Stimulated activated CD4-positive, alpha-beta T cell treated with anti-CD3 and anti-CD28 coated beads, Interleukin-15, amount 100 ng/mL, for 1 hour (primary cell): ENCODE results near the gene EVI5L.

Source experiments
- DNase-seq, 2 donors: peaks; one replicate each; pipeline ENCODE4 v3.0.0-alpha.2; 2020; ENCODE audit warnings: low read depth in 1 of 2, low spot score in 1 of 2

EVI5L gene

DNA sequence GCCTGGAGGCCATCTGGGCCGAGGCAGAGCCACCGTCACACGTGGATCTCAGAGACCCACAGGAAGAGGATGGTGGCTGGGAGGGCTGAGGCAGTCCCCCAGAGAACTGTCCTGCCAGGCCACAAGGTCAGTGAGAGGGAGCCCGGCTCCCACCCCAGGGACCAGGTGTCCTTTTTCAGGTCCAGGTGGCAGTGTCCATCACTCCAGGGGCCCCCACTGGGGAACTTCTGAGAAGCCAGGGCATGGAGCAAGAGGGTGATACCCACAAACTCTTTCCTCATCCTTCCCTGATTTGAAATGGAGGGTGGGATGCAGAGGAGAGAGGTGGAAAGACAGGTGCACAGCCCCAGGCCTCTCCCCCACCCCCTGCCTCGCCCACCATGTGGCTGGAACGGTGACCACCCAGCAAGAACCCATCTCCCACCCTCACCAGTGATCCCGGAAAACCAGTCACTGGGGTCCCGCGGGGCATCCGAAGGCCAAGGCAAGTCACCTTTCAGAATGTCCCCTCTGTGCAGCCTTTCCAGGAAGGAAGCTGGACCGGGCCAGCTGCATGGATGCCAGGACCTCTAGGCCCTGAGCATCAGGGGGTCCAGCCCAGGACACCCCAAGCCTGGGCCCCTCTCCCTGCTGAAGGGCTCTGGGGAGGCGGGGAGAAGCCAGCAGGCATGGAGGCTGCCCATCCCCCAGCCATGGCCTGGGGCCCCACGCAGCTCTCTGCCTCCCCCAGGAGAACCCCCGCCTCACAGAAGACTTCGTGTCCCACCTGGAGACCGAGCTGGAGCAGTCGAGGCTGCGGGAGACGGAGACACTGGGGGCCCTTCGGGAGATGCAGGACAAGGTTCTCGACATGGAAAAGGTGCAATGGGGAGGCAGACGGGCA is 30.1 kb downstream of the EVI5L start:
- no peak for DNase-seq

GRCh38 chr19:7860714-7861618 is 30.9 kb downstream of the EVI5L start:
- DNase-seq, result no peak

GRCh38 chr19:7861619-7862412 is 31.8 kb downstream of the EVI5L start:
- no peak for DNase-seq

DNA sequence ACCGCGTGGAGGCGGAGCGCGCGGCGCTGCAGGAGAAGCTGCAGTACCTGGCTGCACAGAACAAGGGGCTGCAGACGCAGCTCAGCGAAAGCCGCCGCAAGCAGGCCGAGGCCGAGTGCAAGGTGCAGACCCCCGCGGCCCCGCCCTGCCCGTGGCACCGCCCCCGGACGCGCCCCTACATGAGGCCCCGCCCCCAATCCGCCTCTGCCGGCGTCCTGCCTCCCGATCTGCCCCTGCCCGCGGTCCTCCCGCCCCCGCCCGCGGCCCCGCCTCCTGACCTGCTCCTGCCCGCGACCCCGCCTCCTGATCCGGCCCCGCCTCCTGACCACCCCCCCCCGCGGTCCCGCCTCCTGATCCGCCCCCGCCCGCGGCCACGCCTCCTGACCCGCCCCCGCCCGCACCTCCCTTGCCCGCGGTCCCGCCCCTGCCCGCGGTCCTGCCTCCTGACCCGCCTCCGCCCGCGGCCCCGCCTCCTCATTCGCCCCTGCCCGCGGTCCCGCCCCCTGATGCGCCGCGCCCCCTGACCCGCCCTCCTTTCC is 32.5 kb downstream of the EVI5L start:
- DNase-seq, result peak; percentile 56 to 60

DNA sequence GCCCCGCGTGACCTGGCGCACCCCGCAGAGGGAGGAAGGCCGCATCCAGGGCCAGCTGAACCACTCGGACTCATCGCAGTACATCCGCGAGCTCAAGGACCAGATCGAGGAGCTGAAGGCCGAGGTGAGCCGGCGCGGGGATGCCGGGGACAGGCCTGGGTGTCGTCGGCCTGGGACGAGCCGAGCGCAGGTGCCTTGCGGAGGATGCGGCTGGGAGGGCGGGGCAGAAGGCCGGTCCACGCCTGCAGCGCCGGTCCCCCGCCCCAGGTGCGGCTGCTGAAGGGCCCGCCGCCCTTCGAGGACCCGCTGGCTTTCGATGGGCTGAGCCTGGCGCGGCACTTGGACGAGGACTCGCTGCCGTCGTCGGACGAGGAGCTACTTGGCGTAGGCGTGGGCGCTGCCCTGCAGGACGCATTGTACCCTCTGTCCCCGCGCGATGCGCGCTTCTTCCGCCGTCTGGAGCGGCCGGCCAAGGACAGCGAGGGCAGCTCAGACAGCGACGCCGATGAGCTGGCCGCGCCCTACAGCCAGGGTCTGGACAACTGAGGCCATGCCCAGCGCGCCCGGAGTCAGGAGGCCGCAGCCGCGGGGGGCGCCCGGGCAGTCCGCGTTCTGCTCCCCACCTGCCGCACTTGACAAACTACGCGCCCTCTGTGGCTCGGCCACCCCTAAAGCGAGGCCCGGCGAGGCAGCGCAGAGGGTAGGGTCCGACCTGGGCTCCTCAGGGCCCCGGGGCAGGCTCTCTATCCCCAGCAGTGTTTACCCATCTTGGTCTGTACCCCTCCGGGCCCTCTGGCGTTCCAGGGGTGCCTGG is 33.3 kb downstream of the EVI5L start:
- no peak for DNase-seq

GRCh38 chr19:7863971-7864689 is 34.1 kb downstream of the EVI5L start:
- DNase-seq, result no peak

- no peak for DNase-seq
Measured at GRCh38 chr19:7864690-7865074, 34.7 kb downstream of the EVI5L start.

- DNase-seq, result no peak
Measured at GRCh38 chr19:7865262-7865911, 35.4 kb downstream of the EVI5L start.

DNA sequence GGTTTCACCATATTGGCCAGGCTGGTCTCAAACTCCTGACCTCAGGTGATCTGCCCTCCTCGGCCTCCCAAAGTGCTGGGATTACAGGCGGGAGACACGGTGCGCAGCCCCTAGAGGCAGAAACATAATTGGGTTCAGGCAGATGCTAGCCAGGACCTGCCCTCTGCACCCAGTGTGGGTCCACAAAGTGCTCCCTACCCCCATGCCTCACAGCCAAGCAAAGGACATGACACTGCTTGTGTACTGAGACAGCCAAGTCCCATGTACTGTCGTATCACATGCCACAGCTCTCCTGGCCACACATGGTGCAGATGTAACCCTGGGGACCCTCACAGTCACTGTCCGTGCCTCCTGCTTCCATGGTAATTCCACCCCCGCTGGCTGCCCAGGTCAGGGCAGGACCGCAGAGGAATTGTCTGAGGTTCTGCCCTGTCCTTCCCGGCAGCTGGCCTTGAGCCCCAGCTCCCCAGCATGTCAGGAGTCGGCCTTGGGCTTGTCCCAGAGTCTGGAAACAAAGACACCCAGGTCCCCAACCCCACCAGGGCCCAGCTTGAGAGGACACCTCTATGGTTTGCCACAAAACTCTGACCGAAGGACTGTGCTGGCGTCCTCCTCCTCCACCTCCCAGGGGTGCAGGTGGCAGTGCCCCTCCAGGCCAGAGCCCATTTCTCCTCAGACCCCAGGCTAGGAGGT is 36.5 kb downstream of the EVI5L start:
- DNase-seq, result no peak

DNA sequence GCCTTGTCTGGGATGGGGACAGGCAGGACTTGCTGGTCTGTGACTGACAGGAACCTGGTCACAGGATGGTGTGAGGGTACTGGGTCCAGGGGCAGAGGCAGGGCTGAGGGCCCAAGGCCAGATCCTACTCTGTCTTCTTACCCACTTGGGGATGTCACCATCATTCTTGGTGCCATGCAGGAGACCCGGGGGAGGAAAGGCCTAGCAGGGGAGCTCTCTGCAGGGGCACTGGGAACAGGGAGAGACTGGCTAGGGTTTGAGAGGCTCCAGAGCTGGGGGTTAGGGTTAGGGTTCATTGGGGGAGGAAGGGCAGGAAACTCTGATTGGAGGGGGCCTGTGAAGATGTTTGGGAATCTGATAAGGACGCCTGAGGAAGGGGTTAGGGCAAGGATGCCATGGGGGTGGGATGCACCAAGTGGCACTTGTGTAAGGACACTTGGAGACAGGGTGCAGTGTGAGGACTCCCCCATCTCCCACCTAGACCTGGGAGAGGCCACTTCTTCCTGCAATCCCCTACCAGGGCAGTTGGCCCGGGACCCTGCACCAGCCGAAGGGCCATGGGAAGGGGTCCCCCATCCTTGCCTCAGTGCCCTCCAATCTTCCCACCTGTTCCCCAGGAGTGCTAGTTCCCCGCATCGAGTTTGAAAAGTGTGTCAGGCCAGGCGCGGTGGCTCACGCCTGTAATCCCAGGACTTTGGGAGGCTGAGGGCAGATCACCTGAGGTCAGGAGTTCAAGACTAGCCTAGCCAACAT is 37.2 kb downstream of the EVI5L start:
- no peak for DNase-seq

DNA sequence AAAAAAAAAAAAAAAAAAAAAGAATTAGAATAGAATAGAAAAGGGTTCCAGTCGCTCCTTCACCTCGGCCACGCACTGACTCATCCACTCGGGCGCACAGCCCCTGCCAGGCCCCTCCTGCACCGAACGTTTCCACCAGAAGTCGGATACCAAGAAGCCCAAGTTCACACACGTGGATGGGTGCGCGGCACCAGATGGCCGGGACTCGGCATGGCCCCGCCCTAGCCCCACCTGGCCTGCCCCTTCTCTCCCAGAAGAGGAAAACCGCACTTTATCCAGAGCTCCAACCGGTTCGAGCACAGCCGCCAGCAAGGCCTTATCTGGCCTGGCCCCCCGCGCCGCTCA is 38.3 kb downstream of the EVI5L start:
- no peak for DNase-seq

DNA sequence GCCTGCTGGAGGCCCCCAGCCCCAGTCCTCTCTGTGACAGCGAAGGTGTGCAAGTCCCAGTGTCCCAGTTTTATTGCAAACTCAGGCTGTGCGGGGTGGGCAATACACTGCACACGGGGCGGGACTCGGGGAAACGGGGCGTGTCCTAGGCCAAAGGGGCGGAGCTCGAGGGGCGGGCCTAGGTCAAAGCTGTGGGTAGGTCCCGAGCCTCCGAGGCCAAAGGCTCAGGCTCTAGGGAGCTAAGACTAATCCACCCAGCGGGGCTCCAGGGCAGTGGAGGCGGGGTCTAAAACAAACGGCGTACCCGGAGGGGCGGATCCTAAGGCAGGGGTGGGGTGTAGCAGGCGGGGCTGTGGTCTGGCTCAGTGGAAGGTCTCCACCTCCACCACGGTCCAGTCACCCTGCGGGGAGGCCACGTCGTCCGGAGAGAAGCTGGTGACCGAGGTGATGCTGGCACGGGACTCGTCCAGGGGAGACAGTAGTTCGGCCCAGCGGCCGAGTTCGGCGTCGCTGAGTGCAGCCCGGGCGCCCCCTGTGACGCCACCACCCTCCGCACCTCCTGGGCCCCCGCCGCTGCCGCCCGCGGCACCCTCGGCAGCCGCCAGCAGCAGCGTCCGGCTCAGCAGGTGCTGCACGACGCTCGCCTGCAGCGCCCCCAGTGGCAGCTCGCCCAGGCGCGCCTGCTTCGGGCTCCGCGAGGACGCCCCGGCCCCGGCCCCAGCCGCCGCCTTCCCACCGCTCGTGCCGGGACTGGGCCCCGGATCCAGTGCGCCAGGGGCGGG is 38.8 kb downstream of the EVI5L start:
- peak; percentile 71 to 77 for DNase-seq

- peak; percentile 75 to 78 for DNase-seq
Measured at GRCh38 chr19:7869453-7869909, 39.5 kb downstream of the EVI5L start.

- no peak for DNase-seq
Measured at GRCh38 chr19:7869910-7870511, 40.0 kb downstream of the EVI5L start.

DNA sequence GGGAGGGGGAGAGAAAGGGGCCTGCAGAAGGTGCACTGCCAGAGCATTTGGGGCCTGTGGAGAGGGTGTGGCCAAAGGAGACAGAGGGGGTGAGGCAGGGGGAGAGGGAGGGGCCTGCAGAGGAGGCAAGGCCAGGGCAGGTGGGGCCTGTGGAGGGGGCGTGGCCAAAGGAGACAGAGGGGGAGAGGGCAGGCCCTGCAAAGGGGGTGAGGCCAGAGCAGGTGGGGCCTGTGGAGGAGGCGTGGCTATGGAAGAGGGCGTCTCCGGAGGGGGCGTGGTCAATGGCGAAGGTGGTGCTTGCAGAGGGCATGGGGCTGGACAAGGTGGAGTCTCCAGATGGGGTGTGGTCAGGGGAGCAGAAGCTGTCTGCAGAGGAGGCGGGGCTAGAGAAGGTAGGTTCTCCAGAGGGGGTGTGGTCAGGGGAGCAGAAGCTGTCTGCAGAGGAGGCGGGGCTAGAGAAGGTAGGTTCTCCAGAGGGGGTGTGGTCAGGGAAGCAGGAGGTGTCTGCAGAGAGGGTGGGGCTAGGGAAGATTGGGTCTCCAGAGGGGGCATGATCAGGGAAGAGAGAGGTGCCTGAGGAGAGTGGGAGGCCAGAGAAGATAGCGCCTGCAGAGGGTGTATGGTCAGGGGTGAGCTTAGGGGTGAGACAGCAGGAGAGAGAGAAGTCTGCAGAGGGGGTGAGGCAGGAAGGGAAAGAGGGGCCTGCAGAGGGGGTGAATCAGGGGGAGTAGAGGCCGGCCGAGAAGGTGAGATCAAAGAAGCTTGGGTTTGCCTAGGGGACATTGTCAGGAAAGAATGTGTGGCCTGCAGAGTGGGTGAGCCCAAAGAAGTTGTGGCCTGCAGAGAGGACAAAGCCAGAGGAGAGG is 40.8 kb downstream of the EVI5L start:
- no peak for DNase-seq
